K562 (cell line): ENCODE data around the gene WDR81. TPM values are rescaled to one million over a fixed set of nuclear protein-coding genes. Genes with fewer than 3 reads are reported as not detected.
A peak's percentile ranks its signal among the peaks of the same experiment; 100 is the strongest.

ENCODE experiments used
- HOMEZ ChIP-seq: fragments of 250-450 bp; sonication (Bioruptor Pico); IDR thresholded peaks from 2 replicates; pipeline ENCODE4 v1.4.0; 2020; ENCODE audit warnings: mild to moderate bottlenecking, moderate library complexity
- JUND ChIP-seq, 2 experiments: IDR thresholded peaks; 2 replicates in 1 of 2; 3 replicates in 1 of 2; pipeline ENCODE4 v1.6.1; 2011; ENCODE audit warnings: borderline replicate concordance in 2 of 2, low read depth in 2 of 2, low read length in 2 of 2, improper control_type of control experiment in 1 of 2, missing biosample characterization in 1 of 2, missing genetic modification characterization in 1 of 2, missing genetic modification reagents in 1 of 2
- MAZ ChIP-seq, 2 experiments: fragments of 450-650 bp in 1 of 2; sonication (generic) in 1 of 2; formaldehyde crosslinking; IDR thresholded peaks in 1 of 2; conservative IDR thresholded peaks in 1 of 2; 2 replicates each; pipeline versions ENCODE4 v1.4.0 to v1.5.0; 2020; ENCODE audit warnings: mild to moderate bottlenecking in 1 of 2, missing genetic modification reagents in 1 of 2
- MTA3 ChIP-seq: fragments of 450-650 bp; formaldehyde crosslinking; IDR thresholded peaks from 2 replicates; pipeline ENCODE4 v1.6.1; 2017; ENCODE audit warnings: mild to moderate bottlenecking, borderline replicate concordance
- MXD1 ChIP-seq: fragments of 250-450 bp; sonication (Bioruptor Pico); IDR thresholded peaks from 2 replicates; pipeline ENCODE4 v1.8.0; 2021; ENCODE audit warnings: borderline replicate concordance, mild to moderate bottlenecking, moderate library complexity; ENCODE audit not compliant: poor library complexity, severe bottlenecking
- NCOR1 ChIP-seq: fragments of 450-650 bp; IDR thresholded peaks from 2 replicates; pipeline ENCODE4 v1.6.1; 2016; ENCODE audit warnings: mild to moderate bottlenecking, moderate library complexity
- SMAD4 ChIP-seq: fragments of 250-450 bp; sonication (Bioruptor Pico); conservative IDR thresholded peaks from 2 replicates; pipeline ENCODE4 v1.8.0; 2021; ENCODE audit warnings: inconsistent platforms, mild to moderate bottlenecking, moderate library complexity
- STAT5A ChIP-seq: IDR thresholded peaks from 2 replicates; pipeline ENCODE4 v1.6.1; 2012; ENCODE audit warnings: low read length, inconsistent platforms, borderline replicate concordance
- WHSC1 ChIP-seq: IDR thresholded peaks from one replicate; pipeline ENCODE4 v1.6.1; 2012; ENCODE audit warnings: low read length, control low read depth, inconsistent platforms
- ZNF699 ChIP-seq: fragments of 250-450 bp; sonication (Bioruptor Pico); IDR thresholded peaks from 2 replicates; pipeline ENCODE4 v1.8.0; 2021; ENCODE audit warnings: mild to moderate bottlenecking, moderate library complexity; ENCODE audit not compliant: insufficient replicate concordance
- ZNF766 ChIP-seq: fragments of 200-800 bp; sonication (Bioruptor generic); conservative IDR thresholded peaks from 2 replicates; pipeline ENCODE4 v1.6.1; 2016; ENCODE audit warnings: missing genetic modification characterization, missing compliant biosample characterization
- polyA plus RNA-seq, 8 experiments: library from polyadenylated mRNA; depleted of rRNA in 4 of 8; stranded (reverse) in 5 of 8; unstranded in 3 of 8; fragments of >200 nt; fragmentation: Nextera tagmentation in 2 of 8; fragmentation: Illumina TruSeq in 1 of 8; extraction: Ambion mirVana in 2 of 8; extraction: Trizol in 1 of 8; gene quantifications; 2 replicates each; pipeline versions ENCODE4 v1.2.1 to v1.2.3, GENCODE V29; 2011 to 2014; ENCODE audit warnings: inconsistent platforms in 1 of 8, missing spikeins in 1 of 8
- total RNA-seq, 7 experiments: library from RNA; depleted of rRNA in 6 of 7; stranded (reverse); fragments of >200 nt in 6 of 7; fragmentation: Illumina TruSeq in 2 of 7; extraction: Trizol in 2 of 7; gene quantifications; 2 replicates each; pipeline versions ENCODE4 v1.2.1 to v1.2.3, GENCODE V29; 2011 to 2021; ENCODE audit warnings: low replicate concordance in 1 of 7
- TF ChIP-seq, protein P1 (sequence below): sonication (generic); formaldehyde crosslinking; IDR thresholded peaks from 2 replicates; pipeline ENCODE4 v1.8.0; 2022; ENCODE audit warnings: mild to moderate bottlenecking, low read depth, missing genetic modification reagents
- TF ChIP-seq, protein P2 (sequence below): sonication (generic); formaldehyde crosslinking; IDR thresholded peaks from 2 replicates; pipeline ENCODE4 v1.8.0; 2022; ENCODE audit warnings: mild to moderate bottlenecking, missing genetic modification reagents, borderline replicate concordance
- TF ChIP-seq, protein P3 (sequence below): fragments of 450-650 bp; IDR thresholded peaks from 2 replicates; pipeline ENCODE4 v1.6.1; 2018; ENCODE audit warnings: mild to moderate bottlenecking, low read depth; ENCODE audit not compliant: partially characterized antibody
- TF ChIP-seq, protein P4 (sequence below): fragments of 450-650 bp; formaldehyde crosslinking; IDR thresholded peaks from 2 replicates; pipeline ENCODE4 v1.4.0; 2022; ENCODE audit warnings: mild to moderate bottlenecking, moderate library complexity

WDR81 gene
- total and polyA plus RNA-seq, 9 of the 15 experiments (the other 6 are each of a cell fraction or from before 2014, with no cell fraction given), result 0.01 to 17.1 (median 3.3) TPM

- TF ChIP-seq, protein P1, sequence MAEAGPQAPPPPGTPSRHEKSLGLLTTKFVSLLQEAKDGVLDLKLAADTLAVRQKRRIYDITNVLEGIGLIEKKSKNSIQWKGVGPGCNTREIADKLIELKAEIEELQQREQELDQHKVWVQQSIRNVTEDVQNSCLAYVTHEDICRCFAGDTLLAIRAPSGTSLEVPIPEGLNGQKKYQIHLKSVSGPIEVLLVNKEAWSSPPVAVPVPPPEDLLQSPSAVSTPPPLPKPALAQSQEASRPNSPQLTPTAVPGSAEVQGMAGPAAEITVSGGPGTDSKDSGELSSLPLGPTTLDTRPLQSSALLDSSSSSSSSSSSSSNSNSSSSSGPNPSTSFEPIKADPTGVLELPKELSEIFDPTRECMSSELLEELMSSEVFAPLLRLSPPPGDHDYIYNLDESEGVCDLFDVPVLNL (CRISPR knock-in tag), result 0 out of 2 replicates have a peak, but pooled peaks have one; percentile 22
- no peak for TF ChIP-seq ZNF699 (CRISPR knock-in tag)
- TF ChIP-seq NCOR1, result peak; percentile 77
- TF ChIP-seq, protein P2, sequence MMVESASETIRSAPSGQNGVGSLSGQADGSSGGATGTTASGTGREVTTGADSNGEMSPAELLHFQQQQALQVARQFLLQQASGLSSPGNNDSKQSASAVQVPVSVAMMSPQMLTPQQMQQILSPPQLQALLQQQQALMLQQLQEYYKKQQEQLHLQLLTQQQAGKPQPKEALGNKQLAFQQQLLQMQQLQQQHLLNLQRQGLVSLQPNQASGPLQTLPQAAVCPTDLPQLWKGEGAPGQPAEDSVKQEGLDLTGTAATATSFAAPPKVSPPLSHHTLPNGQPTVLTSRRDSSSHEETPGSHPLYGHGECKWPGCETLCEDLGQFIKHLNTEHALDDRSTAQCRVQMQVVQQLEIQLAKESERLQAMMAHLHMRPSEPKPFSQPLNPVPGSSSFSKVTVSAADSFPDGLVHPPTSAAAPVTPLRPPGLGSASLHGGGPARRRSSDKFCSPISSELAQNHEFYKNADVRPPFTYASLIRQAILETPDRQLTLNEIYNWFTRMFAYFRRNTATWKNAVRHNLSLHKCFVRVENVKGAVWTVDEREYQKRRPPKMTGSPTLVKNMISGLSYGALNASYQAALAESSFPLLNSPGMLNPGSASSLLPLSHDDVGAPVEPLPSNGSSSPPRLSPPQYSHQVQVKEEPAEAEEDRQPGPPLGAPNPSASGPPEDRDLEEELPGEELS (CRISPR knock-in tag), result peak; percentile 70; the same call in 1 of the 2 replicates
- TF ChIP-seq SMAD4 (CRISPR knock-in tag), result peak; percentile 93
- TF ChIP-seq MAZ (CRISPR knock-in tag; conservative IDR thresholded peaks at IDR 0.05 in 1 of 2, IDR thresholded peaks at IDR 0.05 in 1 of 2), result peak; percentile 6 to 52; a peak in 3 of 4 replicates
- peak; percentile 80 for TF ChIP-seq ZNF766
- TF ChIP-seq MXD1, result no peak
- TF ChIP-seq WHSC1, result no peak
- TF ChIP-seq STAT5A, result peak; percentile 61; the same call in 1 of the 2 replicates
- 0 out of 2 replicates have a peak, but pooled peaks have one; percentile 28 for TF ChIP-seq MTA3
- peak; percentile 48; the same call in 1 of the 2 replicates for TF ChIP-seq JUND (IDR thresholded peaks at IDR 0.05; ENCODE audit: borderline replicate concordance, low read depth, low read length)
- TF ChIP-seq JUND (tag; IDR thresholded peaks at IDR 0.05; ENCODE audit: borderline replicate concordance, low read depth, low read length), result peak; percentile 58; the same call in 1 of the 3 replicates
- TF ChIP-seq, protein P3, sequence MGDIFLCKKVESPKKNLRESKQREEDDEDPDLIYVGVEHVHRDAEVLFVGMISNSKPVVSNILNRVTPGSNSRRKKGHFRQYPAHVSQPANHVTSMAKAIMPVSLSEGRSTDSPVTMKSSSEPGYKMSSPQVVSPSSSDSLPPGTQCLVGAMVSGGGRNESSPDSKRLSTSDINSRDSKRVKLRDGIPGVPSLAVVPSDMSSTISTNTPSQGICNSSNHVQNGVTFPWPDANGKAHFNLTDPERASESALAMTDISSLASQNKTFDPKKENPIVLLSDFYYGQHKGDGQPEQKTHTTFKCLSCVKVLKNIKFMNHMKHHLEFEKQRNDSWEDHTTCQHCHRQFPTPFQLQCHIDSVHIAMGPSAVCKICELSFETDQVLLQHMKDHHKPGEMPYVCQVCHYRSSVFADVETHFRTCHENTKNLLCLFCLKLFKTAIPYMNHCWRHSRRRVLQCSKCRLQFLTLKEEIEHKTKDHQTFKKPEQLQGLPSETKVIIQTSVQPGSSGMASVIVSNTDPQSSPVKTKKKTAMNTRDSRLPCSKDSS, result no peak
- 0 out of 2 replicates have a peak, but pooled peaks have one; percentile 41 for TF ChIP-seq HOMEZ (CRISPR knock-in tag)
- TF ChIP-seq, protein P4, sequence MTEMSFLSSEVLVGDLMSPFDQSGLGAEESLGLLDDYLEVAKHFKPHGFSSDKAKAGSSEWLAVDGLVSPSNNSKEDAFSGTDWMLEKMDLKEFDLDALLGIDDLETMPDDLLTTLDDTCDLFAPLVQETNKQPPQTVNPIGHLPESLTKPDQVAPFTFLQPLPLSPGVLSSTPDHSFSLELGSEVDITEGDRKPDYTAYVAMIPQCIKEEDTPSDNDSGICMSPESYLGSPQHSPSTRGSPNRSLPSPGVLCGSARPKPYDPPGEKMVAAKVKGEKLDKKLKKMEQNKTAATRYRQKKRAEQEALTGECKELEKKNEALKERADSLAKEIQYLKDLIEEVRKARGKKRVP (CRISPR knock-in tag), result peak; percentile 53; the same call in 1 of the 2 replicates
Observed at GRCh38 chr17:1730326-1731193, 6.1 kb downstream of the WDR81 start (continued).
